Cardiac fibroblast (primary cell): Measurements from ENCODE around the gene PBRM1.

Experiments
- DNase-seq, 2 donors: peaks; one replicate each; pipeline versions ENCODE4 v3.0.0 to v3.0.0-alpha.2; 2010; ENCODE audit warnings: low read depth in 2 of 2
- H3K4me3 ChIP-seq, 2 donors: replicated peaks in 1 of 2; 1 replicate in 1 of 2; 2 replicates in 1 of 2; pipeline ENCODE4 v1.5.1; 2011; ENCODE audit warnings: low read depth in 2 of 2, low read length in 2 of 2, mild to moderate bottlenecking in 2 of 2, moderate library complexity in 1 of 2
- TF ChIP-seq, protein P1 (sequence below): IDR thresholded peaks from one replicate; pipeline ENCODE4 v1.5.1; 2011; ENCODE audit warnings: low read depth, mild to moderate bottlenecking, low read length, inconsistent platforms

The PBRM1 gene

DNA sequence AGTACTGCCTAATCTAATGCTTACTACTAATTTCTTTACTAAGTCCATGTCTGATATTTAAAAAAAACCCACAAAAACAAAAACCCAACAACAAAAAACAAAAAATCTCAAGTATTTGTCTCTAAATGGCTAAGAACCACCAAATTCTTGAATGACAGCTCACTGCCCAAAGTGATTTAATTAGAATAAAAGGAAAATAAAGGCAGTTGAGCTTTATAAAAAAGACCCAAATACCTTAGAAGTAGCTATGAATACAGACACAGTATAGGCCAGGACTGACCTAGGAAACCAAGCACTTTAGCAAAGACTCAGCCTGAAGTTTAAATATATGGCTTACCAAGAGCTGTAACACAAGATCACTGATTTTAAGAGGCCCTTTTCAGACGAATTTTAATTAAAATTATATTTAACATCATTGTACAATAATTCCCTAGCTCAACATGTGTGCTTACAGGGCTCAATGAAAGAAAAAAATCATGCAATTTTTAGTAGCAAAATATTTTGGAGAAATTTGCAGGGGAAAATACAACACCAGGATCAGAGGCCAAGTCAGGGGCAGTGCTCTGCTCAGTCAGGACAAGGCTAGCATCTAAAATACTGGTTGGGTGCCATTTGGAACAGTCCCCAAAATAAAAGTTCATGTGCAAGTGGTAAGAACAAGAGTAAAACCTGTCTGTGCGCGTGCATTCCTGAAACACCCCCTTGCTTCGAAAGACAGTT lies 124.5 kb downstream of the PBRM1 start:
- DNase-seq = no peak
- H3K4me3 ChIP-seq = no peak overlapping the region
- TF ChIP-seq, protein P1, sequence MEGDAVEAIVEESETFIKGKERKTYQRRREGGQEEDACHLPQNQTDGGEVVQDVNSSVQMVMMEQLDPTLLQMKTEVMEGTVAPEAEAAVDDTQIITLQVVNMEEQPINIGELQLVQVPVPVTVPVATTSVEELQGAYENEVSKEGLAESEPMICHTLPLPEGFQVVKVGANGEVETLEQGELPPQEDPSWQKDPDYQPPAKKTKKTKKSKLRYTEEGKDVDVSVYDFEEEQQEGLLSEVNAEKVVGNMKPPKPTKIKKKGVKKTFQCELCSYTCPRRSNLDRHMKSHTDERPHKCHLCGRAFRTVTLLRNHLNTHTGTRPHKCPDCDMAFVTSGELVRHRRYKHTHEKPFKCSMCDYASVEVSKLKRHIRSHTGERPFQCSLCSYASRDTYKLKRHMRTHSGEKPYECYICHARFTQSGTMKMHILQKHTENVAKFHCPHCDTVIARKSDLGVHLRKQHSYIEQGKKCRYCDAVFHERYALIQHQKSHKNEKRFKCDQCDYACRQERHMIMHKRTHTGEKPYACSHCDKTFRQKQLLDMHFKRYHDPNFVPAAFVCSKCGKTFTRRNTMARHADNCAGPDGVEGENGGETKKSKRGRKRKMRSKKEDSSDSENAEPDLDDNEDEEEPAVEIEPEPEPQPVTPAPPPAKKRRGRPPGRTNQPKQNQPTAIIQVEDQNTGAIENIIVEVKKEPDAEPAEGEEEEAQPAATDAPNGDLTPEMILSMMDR = no peak

DNA sequence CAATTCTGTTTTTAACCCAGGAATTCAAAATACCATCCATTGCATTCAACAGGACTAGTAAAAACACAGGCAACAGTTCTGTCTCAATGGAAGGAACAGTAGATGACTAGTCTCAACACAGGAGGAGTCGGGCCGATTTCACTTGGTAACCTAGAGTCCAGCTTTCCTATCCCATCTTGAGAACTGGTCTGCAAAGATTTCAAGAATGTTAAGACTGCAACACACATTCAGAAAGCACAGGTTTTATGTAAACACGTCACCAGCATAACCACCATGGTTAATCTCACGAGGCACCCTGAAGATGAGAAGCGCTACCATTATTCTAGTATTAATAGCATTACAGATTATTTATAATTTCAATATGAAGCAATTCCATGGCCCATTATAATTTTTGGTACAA lies 127.3 kb downstream of the PBRM1 start:
- H3K4me3 ChIP-seq = no peak overlapping the region
- no peak for DNase-seq
- TF ChIP-seq, protein P1 = no peak

DNA sequence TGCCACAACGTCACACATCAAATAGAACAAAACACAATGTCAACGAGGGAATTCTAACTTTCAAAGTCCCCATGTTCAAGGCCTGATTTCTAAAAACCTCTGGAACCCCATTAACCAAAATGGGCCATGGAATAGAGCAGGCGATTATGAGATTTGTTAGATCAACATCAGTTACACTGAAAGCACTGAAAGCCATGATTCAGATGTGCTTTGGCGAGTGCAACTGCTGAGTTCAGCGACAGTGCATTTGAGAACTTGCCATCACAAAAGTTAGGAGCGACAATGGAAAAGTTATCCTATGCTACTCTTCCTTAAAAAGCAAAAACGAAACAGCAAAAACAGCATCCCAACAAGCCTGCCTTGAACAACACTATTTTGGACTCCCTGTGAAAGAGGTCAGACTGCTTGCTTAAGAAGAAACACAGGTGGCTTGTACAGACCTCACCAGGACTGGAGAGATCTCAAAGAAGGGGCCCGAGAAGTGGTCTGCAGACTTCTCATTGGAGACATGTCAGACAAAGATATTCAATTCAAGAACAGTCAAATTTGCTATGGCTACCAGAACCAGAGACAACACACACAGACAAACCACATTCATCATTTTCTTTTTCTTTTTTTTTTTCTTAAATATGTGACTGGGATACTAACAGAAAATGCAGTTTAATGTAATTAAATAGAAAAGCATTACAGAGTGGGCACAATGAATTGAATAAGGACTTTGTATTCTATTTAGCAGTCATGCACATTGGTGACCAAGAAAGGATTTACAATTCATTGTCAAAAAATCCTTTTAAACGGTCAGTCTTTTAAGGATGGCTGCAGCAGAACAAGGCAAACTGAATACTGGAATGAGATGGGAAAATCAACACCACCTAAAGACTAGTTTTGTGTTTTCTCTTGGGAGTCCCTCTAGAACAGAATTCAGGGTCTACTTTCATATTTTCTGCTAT lies 128.4 kb downstream of the PBRM1 start:
- no peak overlapping the region for H3K4me3 ChIP-seq
- TF ChIP-seq, protein P1 = no peak
- no peak for DNase-seq

DNA sequence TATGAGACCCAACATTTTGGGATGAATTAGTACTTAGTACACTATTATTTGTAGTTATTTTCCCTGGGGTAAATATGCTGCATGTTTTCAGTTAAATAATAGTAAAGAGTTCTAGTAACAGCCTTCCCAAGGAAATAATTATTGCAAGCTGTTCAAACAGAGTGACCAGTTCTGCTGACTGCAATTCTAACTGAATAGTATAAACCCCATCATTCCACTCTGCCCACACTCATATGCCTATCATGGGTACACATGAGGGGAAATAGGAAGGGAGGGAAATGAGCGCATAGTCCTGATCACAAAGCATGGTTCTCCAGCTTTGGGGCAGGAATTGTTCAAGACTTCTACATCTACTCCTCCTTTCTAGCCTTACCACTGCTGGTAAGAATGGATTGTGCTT lies 130.7 kb downstream of the PBRM1 start:
- TF ChIP-seq, protein P1 = no peak
- H3K4me3 ChIP-seq = no peak overlapping the region
- DNase-seq = no peak

DNA sequence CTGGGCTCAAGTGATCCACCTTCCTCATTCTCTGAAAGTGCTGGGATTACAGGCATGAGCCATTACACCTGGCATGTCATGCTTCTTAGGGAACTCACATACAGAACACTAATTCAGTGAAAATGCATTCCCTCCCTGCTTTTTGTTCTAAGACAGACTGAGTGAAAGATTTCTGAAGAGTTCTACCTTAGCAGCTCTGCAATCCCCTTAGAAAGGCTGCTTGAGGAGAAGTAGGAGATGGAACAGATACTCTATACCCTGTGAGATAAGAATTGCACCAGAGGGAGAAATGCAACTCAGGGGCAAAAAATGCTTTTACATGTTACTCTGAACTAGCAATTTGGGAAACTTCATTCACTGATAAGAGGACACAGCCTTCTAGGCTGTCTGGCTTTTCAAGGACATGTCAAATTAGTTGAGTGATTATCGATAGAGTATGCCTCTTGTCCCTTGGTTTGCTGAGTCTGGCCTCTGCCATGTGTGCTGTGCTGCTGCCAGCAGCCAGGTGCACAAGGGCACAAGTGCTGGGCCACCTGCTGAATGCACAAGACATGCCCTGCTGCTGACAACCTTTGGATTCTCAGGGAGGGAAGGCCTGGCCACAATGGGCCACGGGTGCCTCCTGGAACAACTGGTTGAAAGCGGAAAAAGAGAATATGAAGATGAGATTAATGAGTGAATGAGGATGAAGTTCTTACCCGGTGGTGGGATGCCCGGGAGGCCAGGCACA lies 131.5 kb downstream of the PBRM1 start:
- DNase-seq = no peak
- no peak overlapping the region for H3K4me3 ChIP-seq
- TF ChIP-seq, protein P1 = no peak

DNA sequence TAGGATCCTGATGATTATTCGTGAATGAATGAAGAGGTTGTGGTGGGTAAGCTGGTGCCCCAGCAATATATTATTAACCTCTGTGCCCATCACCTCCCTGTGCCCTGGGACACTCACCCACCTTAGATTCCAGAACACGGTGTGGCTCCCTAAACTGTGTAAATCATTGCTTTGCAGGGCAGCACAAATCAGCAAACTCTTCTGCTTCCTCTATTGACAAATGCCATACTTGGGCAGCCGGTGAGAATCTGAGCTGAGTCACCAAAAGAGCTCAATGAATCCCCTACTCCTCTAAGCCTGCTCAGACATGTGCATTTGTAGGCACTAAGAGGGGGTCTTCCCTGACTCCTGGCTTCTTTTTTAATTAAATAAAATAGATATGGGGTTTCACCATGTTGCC lies 133.6 kb downstream of the PBRM1 start:
- TF ChIP-seq, protein P1 = no peak

More for the DNA sequence above, 133.6 kb downstream of the PBRM1 start:
- no peak overlapping the region for H3K4me3 ChIP-seq
- no peak for DNase-seq
